ENCODE results near the gene FGF3.

FGF3 gene

GRCh38 chr11:69818603-69819441 is at the start of gene FGF3:
Gene FGF3 (minus strand): TSS chr11:69819416. CDS start chr11:69818933, 483 bp downstream.
- DNase-seq = no peak

GRCh38 chr11:69868871-69869270 is 49.7 kb upstream of the FGF3 start:
- DNase-seq = no peak

- DNase-seq = no peak
These were observed 49.0 kb upstream of the FGF3 start for GRCh38 chr11:69868006-69868810.

GRCh38 chr11:69867076-69868005 is 48.1 kb upstream of the FGF3 start:
- no peak for DNase-seq

- DNase-seq = no peak
These were observed 47.4 kb upstream of the FGF3 start for GRCh38 chr11:69866648-69867047.

- no peak for DNase-seq
These were observed 46.5 kb upstream of the FGF3 start for GRCh38 chr11:69865707-69866106.

GRCh38 chr11:69864686-69865661 is 45.8 kb upstream of the FGF3 start:
- no peak for DNase-seq

GRCh38 chr11:69863544-69864200 is 44.5 kb upstream of the FGF3 start:
- no peak for DNase-seq

GRCh38 chr11:69862797-69863543 is 43.8 kb upstream of the FGF3 start:
- no peak for DNase-seq

GRCh38 chr11:69862331-69862771 is 43.1 kb upstream of the FGF3 start:
- no peak for DNase-seq

GRCh38 chr11:69861901-69862300 is 42.7 kb upstream of the FGF3 start:
- no peak for DNase-seq

- no peak for DNase-seq
These were observed 41.7 kb upstream of the FGF3 start for GRCh38 chr11:69860796-69861445.

GRCh38 chr11:69860244-69860643 is 41.0 kb upstream of the FGF3 start:
- no peak for DNase-seq

GRCh38 chr11:69859275-69859934 is 40.2 kb upstream of the FGF3 start:
- DNase-seq = no peak

GRCh38 chr11:69855421-69855820 is 36.2 kb upstream of the FGF3 start:
- no peak for DNase-seq

GRCh38 chr11:69854713-69855112 is 35.5 kb upstream of the FGF3 start:
- no peak for DNase-seq

- no peak for DNase-seq
These were observed 32.8 kb upstream of the FGF3 start for GRCh38 chr11:69852056-69852455.

GRCh38 chr11:69848201-69848600 is 29.0 kb upstream of the FGF3 start:
- no peak for DNase-seq

- no peak for DNase-seq
These were observed 25.2 kb upstream of the FGF3 start for GRCh38 chr11:69844396-69844795.
